NCI-H345 treated with DMSO at 0.1 percent for 48 hours (cell line): ENCODE results near the gene HSPBP1.

Source experiments
- DNase-seq: peaks from one replicate; lab custom pipeline; 2025; ENCODE audit not compliant: unreplicated experiment; lab: John Stamatoyannopoulos, UW

The HSPBP1 gene

DNA sequence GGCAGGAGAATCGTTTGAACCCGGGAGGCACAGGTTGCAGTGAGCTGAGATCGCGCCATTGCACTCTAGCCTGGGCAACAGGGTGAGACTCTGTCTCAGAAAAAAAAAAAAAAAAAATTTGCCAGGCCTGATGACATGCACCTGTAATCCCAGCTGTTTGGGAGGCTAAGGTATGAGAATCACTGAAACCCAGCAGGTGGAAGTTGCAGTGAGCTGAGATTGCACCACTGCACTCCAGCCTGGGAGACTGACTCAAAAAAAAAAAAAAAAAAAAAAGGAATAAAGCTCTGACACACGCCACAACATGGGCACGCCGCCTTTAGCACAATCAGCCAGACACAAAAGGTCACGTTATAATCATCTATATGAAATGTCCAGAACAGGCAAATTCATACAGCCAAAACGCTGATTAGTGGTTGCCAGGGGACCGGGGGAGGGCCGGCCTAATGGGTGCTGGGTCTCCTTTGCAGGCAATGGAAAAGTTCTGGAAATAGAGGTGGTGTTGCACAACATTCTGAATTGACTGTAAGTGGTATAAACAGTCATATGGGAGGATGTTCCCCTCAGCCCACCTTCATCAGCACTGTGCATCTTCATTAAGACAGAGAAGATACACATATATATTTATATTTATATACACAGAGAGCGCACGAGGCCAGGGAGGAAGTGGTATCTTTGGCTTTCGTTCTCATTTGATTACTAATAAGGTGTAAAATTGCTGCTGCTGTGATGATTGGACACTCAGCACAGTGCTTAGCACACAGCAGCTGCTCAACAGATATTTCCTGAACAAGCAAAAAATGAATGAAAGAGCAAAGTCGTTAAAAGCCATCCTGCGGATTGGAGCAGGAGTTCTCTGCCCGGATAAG is 3.8 kb downstream of the HSPBP1 start:
- no peak for DNase-seq

GRCh38 chr19:55273978-55274707 is 5.8 kb downstream of the HSPBP1 start:
- no peak for DNase-seq

GRCh38 chr19:55272142-55272541 is 7.8 kb downstream of the HSPBP1 start:
- DNase-seq: no peak

- DNase-seq: no peak
Measured at GRCh38 chr19:55270172-55270942, 9.6 kb downstream of the HSPBP1 start.

- DNase-seq: no peak
Measured at GRCh38 chr19:55269299-55269698, 10.6 kb downstream of the HSPBP1 start.

DNA sequence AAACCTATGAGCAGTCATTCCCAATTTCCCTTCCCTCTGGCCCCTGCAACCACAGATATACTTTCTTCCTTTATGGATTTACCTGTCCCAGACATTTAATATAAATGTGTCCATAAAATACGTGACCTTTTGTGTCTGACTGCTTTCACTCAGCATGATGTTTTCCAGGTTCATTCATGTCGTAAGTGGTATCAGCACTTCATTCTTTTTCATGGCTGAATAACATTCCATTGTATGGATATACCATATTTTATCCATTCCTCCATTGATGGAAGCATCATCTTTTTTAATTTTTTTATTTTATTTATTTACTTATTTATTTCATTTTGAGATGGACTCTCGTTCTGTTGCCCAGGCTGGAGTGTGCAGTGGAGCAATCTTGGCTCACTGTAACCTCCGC is 13.1 kb downstream of the HSPBP1 start:
- DNase-seq: no peak

DNA sequence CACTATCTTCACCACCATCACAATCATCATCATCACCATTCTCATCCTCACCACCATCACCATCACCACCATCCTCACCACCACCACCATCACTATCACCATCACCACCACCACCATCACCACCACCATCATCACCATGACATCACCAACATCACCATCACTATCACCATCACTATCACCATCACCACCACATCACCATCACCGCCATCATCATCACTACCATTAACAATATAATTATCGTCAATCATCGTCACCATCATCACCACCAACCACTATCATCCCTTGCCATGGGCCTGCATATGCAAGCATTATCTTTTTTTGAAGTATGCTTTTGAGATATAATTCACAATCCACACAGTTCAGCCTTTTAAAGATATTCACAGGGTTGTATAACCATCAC is 13.5 kb downstream of the HSPBP1 start:
- no peak for DNase-seq

DNA sequence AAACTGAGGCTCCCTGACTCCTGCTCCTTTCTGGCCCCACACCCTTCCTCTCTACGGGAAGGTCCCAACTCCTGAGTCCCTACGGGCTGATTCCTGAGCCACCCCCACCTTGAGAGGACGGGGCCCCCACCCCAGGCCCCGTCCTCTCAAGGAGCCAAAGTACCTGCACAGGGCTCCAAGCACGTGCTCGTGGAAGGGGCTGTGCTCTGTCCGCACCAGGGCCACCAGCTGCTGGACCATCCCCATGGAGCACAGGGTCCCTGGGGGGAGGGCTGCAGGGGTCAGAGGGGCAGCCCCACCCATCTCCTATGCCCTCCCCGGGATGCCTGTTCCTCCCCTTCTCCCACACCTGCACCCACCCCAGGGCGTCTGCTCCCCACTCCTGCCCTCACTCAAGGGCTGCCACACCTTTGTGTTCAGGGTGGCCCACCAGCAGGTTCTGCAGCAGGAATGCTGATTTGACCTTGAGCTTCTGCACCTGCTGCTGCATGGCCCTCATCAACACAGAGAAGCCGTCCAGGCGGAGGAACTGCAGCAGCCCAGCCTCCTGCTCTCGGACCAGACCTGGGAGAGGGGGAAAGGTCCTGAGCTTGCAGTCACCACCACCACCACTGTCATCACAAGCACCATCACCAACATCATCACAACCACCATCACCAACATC is 14.1 kb downstream of the HSPBP1 start:
- DNase-seq: no peak

DNA sequence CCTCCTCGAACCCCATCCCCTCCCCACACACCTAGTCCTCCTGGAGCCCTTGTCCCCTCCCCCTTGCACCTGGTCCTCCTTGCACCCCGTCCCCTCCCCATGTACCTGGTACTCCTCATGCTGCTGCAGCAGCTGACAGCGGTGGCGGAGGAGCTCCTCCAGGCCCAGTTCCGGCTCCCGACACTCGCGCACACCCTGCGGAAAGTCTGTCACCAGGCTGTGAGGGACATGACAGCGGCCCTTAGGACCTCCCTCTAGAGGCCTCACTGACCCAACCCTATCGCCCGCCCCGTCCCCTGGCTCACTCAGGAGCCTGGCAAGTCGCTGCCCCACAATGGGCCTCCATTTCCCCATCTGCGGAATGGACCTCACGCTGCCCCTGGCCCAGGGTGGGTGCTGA is 14.7 kb downstream of the HSPBP1 start:
- no peak for DNase-seq

DNA sequence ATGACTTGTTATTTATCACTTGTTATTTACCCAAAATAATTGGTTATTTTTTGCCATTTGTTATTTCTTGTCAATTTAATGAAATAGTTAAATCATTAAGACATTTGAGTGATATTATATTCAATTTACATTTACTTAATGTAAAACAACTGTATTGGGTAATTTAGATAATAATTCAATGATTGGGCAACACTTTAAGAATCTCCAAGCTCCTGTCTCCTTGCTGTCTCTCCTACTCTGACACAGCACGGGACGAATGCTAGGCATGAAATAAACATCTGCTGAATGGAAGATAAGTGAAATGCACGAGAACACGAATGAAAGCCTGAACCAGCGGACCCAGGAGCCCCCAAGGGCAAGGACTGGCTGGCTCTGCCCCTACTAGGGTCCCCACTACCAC is 15.4 kb downstream of the HSPBP1 start:
- no peak for DNase-seq

- no peak for DNase-seq
Measured at GRCh38 chr19:55262359-55262758, 17.6 kb downstream of the HSPBP1 start.

- DNase-seq: no peak
Measured at GRCh38 chr19:55261671-55262126, 18.2 kb downstream of the HSPBP1 start.

DNA sequence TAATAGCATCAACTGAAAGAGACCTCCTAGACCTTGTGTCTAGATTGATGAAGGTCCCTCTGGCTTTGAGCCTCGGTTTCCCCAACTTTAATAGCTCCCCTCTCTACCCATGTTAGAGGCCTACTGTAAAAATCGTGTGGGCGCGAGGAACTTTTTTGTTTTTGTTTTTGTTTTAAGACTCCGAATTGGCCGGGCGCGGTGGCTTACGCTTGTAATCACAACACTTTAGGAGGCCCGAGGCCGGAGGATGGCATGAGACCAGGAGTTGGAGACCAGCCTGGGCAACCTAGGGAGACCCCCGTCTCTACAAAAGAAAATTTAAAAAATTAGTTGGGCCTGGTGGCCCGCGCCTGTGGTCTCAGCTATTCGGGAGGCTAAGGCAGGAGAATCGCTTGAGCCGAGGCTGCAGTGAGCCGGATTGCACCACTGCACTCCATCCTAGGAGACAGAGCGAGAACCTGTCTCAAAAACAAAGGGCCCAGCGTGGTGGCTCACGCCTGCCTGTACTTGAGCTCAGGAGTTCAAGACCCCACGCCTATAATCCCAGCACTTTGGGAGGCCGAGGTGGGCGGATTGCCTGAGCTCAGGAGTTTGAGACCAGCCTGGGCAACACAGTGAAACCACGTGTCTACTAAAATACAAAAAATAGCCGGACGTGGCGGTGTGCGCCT is 20.2 kb downstream of the HSPBP1 start:
- no peak for DNase-seq

GRCh38 chr19:55258828-55259539 is 20.9 kb downstream of the HSPBP1 start, which contains the start of gene PPP6R1:
Gene PPP6R1 (minus strand): TSS chr19:55259017. CDS start chr19:55247103, 11,914 bp downstream.
- peak; percentile 81 for DNase-seq

DNA sequence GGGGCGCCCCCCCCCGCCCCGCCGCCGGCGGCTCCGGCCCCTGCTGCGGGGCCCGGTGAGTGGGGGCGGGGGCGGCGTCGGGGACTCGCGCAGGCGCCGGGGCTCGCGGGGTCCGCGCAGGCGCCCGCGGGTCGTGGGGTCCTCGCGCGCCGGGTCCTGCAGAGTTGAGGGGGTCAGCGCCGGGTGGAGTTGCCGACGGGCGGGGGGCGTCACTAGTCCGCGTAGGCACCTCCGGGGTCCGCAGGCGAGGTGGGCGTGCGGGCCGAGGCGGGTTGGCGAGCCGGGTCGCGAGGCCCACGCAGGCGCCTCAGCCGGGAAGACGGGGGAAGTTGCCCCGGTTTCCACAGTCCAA is 21.5 kb downstream of the HSPBP1 start:
- DNase-seq: no peak

DNA sequence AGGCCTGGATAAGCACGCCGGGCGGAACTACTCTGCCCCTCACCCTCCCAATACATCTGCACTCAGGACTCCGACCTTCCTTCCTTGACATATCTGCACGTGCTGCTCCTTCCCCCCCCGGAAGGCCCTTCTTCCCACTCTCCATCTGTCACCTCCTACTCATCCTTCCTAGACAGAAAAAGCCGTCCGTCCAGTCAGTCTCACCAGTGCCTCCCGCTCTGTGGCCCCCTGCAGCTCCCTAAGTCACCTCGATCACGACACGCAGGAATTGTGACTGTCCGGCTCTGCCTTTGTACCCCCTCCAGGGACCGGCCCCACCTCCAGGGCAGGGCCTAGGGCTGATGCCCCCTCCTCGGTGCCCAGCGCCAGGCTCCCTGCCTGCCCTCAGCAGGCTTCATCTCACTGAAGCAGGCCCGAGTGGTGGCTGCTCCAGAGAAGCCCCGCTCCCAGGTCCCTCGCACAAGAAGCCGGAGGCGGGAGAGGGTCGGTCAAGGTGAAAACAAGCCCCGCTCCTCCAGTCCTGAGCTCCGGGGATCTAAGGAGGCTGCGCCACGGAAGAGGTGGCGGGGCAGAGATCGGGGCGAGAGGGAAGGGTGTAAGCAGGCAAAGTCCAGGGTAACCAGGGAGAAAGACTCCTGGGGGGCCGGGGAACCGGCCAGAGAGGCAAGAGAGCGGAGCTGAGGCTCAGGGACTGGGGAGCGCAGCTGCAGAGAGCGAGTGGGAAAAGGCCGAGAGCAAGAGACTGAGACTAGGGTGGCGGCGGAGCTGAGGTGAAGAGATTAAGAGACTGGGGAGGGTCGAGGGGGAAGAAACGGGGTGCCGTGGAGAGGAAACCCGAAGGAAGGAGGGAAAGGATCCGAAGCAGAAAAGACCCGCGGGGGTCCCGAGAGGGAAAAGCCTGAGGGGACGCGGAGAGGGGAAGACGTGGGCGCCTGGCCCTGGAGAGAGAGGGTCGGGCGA is 22.2 kb downstream of the HSPBP1 start:
- no peak for DNase-seq

DNA sequence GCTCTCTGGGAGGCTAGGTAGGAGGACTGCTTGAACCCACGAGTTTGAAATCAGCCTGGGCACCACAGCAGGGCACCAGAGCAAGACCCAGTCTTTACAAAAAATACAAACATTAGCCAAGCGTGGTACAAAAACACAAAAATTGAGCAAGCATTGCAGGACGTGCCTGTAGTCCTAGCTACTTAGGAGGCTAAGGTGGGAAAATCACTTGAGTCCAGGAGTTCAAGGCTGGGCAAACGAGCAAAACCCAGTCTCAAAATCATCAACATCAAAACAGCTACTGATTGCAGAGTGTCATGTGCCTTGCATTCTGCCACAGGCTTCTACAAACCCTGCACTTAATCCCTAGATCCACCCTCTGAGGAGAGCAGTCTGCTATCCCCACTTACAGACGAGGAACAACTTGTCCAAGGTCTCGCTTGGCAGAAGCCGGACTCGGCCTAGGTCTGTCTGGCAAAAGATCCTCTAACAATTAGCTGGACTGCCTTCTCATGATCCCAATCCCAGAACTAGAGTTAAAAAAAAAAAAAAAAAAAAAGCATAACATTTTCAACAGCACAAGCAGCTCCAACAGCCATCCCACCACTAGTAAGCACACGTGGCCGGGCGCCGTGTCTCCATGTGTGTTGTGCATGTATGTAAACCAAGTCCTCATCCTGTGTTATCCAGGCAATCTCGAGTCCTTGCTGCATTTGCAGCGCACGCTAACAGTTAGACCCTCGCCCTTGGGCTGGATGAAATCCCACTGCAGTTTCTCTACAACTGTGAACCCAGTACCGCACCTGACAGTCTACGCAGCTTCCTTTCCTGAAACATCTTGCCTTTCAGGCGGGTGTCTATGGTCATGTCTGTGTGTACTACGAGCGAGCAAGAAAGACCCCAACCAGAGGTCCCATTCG is 23.1 kb downstream of the HSPBP1 start:
- no peak for DNase-seq
